ENCODE data around the gene COL10A1. TPM values are rescaled to one million over a fixed set of nuclear protein-coding genes. Genes with fewer than 3 reads are reported as not detected.
A peak's percentile ranks its signal among the peaks of the same experiment; 100 is the strongest.

The COL10A1 gene
- total and polyA plus RNA-seq, 10 of the 15 experiments (the other 5 are each of a cell fraction or from before 2014, with no cell fraction given) = 0.02 to 0.33 (median 0.06) TPM; not detected in 5

- peak; percentile 84; the same call in 1 of the 2 replicates for TF ChIP-seq SMARCA5 (IDR thresholded peaks at IDR 0.05)
- TF ChIP-seq NFYB (IDR thresholded peaks at IDR 0.05; ENCODE audit: insufficient read depth, low read depth, low read length) = no peak
- TF ChIP-seq MEF2A (IDR thresholded peaks at IDR 0.05; ENCODE audit: insufficient read depth, low read depth, low read length) = no peak
- TF ChIP-seq PKNOX1 (IDR thresholded peaks at IDR 0.05) = peak; percentile 74
- peak; percentile 92 for TF ChIP-seq YY1 (IDR thresholded peaks at IDR 0.05; ENCODE audit: low read depth, low read length)
- peak; percentile 15; the same call in 1 of the 2 replicates for TF ChIP-seq RAD21 (IDR thresholded peaks at IDR 0.05; ENCODE audit: insufficient read depth, low read depth, low read length)
- TF ChIP-seq, protein P1, sequence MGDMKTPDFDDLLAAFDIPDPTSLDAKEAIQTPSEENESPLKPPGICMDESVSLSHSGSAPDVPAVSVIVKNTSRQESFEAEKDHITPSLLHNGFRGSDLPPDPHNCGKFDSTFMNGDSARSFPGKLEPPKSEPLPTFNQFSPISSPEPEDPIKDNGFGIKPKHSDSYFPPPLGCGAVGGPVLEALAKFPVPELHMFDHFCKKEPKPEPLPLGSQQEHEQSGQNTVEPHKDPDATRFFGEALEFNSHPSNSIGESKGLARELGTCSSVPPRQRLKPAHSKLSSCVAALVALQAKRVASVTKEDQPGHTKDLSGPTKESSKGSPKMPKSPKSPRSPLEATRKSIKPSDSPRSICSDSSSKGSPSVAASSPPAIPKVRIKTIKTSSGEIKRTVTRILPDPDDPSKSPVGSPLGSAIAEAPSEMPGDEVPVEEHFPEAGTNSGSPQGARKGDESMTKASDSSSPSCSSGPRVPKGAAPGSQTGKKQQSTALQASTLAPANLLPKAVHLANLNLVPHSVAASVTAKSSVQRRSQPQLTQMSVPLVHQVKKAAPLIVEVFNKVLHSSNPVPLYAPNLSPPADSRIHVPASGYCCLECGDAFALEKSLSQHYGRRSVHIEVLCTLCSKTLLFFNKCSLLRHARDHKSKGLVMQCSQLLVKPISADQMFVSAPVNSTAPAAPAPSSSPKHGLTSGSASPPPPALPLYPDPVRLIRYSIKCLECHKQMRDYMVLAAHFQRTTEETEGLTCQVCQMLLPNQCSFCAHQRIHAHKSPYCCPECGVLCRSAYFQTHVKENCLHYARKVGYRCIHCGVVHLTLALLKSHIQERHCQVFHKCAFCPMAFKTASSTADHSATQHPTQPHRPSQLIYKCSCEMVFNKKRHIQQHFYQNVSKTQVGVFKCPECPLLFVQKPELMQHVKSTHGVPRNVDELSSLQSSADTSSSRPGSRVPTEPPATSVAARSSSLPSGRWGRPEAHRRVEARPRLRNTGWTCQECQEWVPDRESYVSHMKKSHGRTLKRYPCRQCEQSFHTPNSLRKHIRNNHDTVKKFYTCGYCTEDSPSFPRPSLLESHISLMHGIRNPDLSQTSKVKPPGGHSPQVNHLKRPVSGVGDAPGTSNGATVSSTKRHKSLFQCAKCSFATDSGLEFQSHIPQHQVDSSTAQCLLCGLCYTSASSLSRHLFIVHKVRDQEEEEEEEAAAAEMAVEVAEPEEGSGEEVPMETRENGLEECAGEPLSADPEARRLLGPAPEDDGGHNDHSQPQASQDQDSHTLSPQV (IDR thresholded peaks at IDR 0.05) = peak; percentile 19; the same call in 1 of the 2 replicates
- TF ChIP-seq SRF (IDR thresholded peaks at IDR 0.05; ENCODE audit: low read depth in 2 of 2, low read length in 2 of 2) = peak; percentile 84 to 90
- no peak for TF ChIP-seq YBX1 (IDR thresholded peaks at IDR 0.05)
- peak; percentile 93 for TF ChIP-seq RB1 (IDR thresholded peaks at IDR 0.05; ENCODE audit: borderline replicate concordance)
- TF ChIP-seq POLR2A (IDR thresholded peaks at IDR 0.05; ENCODE audit: low read depth, low read length) = peak; percentile 97
- peak; percentile 41; the same call in 1 of the 2 replicates for TF ChIP-seq CREM (IDR thresholded peaks at IDR 0.05; ENCODE audit: low read depth)
- peak; percentile 74 for TF ChIP-seq RELA (IDR thresholded peaks at IDR 0.05; ENCODE audit: borderline replicate concordance, partially characterized antibody)
- TF ChIP-seq ZBTB33 (IDR thresholded peaks at IDR 0.05) = no peak
- peak; percentile 6 to 82; a peak in 3 of 4 replicates for TF ChIP-seq BHLHE40 (IDR thresholded peaks at IDR 0.05; ENCODE audit: borderline replicate concordance in 1 of 2, low read depth in 2 of 2, low read length in 1 of 2)
- TF ChIP-seq NKRF (conservative IDR thresholded peaks at IDR 0.05) = peak; percentile 45
- peak; percentile 31; the same call in 1 of the 2 replicates for TF ChIP-seq TAF1 (IDR thresholded peaks at IDR 0.05; ENCODE audit: borderline replicate concordance, low read depth, low read length)
- peak; percentile 90 for TF ChIP-seq NR2F1 (conservative IDR thresholded peaks at IDR 0.05)
- no peak for TF ChIP-seq MYB (IDR thresholded peaks at IDR 0.05; ENCODE audit: borderline replicate concordance, low read depth, low read length)
- TF ChIP-seq CBFB (IDR thresholded peaks at IDR 0.05; ENCODE audit: low read depth) = no peak
- 0 out of 2 replicates have a peak, but pooled peaks have one; percentile 3 for TF ChIP-seq TCF12 (IDR thresholded peaks at IDR 0.05; ENCODE audit: low read depth, low read length)
Observed at GRCh38 chr6:116100419-116101301, 25.3 kb downstream of the COL10A1 start, which contains the start of gene NT5DC1 (continued).
